Fibroblast of pulmonary artery (primary cell): Measurements from ENCODE around the gene UBE4B.
A peak's percentile ranks its signal among the peaks of the same experiment; 100 is the strongest.

ENCODE experiments used
- DNase-seq: peaks from one replicate; pipeline ENCODE4 v3.0.0-alpha.2; 2010; ENCODE audit warnings: low read depth
- H3K4me3 ChIP-seq: replicated peaks from 2 replicates; pipeline ENCODE4 v1.5.1; 2011; ENCODE audit warnings: low read depth, mild to moderate bottlenecking, control low read depth, low read length, moderate library complexity
- TF ChIP-seq, protein P1 (sequence below): IDR thresholded peaks from 2 replicates; pipeline ENCODE4 v1.5.1; 2011; ENCODE audit warnings: mild to moderate bottlenecking, control low read depth, low read length, inconsistent platforms; ENCODE audit errors: missing control alignments

The UBE4B gene

DNA sequence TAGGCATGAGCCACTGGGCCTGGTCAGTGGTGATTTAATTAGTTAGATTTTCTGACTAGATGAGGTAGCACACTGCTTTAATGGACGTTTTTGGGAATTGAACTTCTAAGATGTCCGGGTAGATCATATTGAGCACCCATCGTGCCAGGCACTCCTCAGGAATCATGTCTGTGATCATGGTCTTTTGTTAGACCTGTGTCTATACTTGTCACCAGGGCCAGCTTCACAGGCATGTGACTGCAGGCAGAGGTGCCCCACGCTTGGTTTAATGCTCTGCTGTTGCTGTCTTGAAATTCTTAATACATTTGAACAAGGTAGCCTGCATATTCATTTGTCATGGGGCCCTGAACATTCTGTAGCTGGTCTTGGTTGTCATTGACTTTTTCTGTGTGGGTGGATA is 19.6 kb downstream of the UBE4B start:
- no peak for DNase-seq
- no peak overlapping the region for H3K4me3 ChIP-seq

DNA sequence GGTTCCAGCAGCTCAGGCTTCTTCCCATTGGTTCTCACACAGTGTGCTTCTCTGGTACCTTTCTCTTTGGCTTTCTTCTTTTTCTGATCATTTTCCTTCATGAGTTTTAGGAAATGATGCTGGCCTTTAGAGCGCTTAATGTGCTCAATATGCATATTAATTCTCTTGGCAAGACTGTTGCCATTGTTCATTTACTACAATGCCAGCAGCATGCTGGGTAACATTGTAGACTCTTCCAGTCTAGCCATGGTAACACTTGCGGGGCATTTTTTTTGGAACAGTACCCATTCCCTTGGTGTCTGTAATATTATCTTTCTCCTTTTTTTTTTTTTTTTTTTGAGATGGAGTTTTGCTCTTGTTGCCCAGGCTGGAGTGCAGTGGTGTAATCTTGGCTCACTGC is 21.7 kb downstream of the UBE4B start:
- DNase-seq = no peak
- H3K4me3 ChIP-seq = no peak overlapping the region
- TF ChIP-seq, protein P1, sequence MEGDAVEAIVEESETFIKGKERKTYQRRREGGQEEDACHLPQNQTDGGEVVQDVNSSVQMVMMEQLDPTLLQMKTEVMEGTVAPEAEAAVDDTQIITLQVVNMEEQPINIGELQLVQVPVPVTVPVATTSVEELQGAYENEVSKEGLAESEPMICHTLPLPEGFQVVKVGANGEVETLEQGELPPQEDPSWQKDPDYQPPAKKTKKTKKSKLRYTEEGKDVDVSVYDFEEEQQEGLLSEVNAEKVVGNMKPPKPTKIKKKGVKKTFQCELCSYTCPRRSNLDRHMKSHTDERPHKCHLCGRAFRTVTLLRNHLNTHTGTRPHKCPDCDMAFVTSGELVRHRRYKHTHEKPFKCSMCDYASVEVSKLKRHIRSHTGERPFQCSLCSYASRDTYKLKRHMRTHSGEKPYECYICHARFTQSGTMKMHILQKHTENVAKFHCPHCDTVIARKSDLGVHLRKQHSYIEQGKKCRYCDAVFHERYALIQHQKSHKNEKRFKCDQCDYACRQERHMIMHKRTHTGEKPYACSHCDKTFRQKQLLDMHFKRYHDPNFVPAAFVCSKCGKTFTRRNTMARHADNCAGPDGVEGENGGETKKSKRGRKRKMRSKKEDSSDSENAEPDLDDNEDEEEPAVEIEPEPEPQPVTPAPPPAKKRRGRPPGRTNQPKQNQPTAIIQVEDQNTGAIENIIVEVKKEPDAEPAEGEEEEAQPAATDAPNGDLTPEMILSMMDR = no peak

More for the DNA sequence above, 19.6 kb downstream of the UBE4B start:
- TF ChIP-seq, protein P1 = no peak

DNA sequence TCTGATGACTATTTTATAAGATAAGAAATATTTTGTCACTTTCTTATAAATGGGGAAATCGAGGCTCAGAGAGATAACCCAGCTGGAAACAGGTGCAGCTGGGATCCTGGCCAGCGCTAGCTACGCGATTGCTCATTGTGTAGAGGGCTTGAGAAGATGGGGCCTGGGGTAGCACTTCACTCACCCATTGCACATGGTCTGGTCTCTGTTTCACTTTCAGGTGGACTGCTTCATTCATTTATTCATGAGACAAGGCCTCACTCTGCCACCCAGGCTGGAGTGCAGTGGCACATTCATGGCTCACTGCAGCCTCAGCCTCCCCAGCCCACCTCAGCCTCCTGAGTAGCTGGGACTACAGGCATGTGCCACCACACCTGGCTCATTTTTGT is 23.8 kb downstream of the UBE4B start:
- DNase-seq = no peak
- TF ChIP-seq, protein P1 = no peak
- no peak overlapping the region for H3K4me3 ChIP-seq

DNA sequence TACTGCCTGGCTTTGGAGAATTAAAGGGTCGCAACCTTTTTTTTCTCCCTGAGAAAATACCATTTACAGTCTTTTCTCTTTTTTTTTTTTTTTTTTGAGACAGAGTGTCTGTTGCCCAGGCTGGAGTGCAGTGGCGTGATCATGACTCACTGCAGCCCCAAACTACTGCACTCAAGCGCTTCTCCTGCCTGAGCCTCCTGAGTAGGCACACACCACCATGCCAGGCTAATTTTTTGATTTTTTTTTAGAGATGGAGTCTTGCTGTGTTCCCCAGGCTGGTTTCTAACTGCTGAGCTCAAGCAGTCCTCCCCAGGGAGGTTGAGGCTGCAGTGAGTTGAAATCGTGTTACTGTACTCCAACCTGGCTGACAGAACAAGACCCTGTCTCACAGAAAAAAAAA is 24.6 kb downstream of the UBE4B start:
- TF ChIP-seq, protein P1 = no peak
- peak; percentile 47 for DNase-seq
- H3K4me3 ChIP-seq = no peak overlapping the region

DNA sequence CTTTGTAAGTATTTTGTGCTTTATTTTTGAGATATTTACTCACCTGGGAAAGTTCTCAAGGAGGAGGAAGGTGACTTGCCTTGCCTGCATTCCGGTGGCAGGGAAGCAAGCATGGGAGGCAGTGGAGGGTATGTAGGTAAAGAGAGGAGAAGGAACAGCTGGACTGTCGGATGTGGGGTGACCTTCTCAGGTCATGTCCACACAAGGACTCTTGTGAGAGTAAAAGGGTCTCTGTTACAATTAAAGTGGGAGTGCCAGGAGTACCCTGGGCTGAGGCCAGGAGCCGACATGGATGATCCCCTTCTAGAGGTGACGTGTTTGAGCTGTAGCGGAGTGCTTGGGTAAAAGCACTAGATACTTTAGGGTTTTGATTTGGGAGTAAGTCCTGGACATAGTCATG is 25.0 kb downstream of the UBE4B start:
- TF ChIP-seq, protein P1 = no peak
- no peak overlapping the region for H3K4me3 ChIP-seq
- DNase-seq = no peak

DNA sequence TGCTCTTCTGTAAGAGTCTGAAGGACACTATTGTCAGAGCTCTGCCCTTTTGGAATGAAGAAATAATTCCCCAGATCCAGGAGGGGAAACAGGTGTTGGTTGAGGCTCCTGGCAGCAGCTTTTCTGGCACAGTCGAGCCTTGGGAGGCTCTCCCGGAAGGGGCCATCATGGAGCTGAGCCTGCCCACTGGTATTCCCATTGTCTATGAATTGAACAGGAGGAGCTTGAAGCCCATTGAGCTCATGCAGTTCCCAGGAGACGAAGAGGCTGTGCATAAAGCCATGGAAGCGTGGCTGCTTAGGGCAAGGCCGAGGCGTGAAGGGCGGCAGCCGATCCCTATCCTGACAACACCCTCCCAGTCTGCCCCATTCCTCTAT is 26.6 kb downstream of the UBE4B start:
- DNase-seq = no peak
- no peak overlapping the region for H3K4me3 ChIP-seq
- TF ChIP-seq, protein P1 = no peak

DNA sequence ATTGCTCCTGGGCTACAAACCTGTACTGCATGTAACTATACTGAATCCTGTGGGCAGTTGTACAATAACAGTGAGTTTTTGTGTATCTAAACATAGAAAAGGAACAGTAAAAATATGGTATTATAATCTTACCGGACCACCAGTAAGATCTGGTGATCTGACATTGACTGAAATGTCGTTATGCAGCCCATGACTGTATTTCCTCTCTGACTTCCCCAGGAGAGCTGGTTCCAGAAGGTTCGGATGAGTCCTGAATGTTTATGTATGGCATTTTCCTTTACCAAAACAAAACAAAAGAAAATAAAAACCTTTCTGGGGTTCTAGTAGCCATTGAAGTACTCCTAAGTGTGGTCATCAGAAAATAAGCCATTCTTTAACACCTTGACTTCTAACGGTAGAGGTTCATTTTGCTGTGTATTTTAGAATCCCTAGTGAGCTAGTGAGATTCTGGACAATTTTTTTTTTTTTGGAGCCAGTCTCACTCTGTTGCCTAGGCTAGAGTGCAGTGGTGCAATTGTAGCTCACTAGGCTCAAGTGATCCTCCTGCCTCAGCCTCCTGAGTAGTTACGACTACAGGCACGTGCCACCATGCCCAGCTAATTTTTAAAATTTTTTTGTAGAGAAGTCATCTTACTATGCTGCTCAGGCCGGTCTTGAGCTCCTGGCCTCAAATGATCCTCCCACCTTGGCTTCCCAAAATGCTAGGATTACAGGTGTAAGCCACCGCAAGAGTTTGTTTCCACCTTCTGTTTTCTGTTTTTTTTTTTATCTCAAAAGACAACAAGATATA is 27.7 kb downstream of the UBE4B start:
- no peak for DNase-seq
- TF ChIP-seq, protein P1 = no peak
- H3K4me3 ChIP-seq = no peak overlapping the region
